HEK293 (cell line): ENCODE data around the gene MAPK11.

Experiments used
- CTCF ChIA-PET: fragments of 350-600 bp; formaldehyde crosslinking; extraction: SDS; loops from one replicate; lab custom pipeline; 2021; ENCODE audit warnings: antibody characterized with exemption; lab: Yijun Ruan, JAX
- POLR2A ChIA-PET: fragments of 300-600 bp; formaldehyde crosslinking; extraction: SDS; loops from one replicate; lab custom pipeline; 2020; ENCODE audit warnings: antibody characterized with exemption, inconsistent platforms; lab: Yijun Ruan, JAX
- H3K27ac ChIP-seq: fragments of 200-500 bp; sonication (Bioruptor generic); 2 replicates; pipeline ENCODE4 v1.5.1; 2014; ENCODE audit warnings: low read depth, low read length, control low read depth, inconsistent platforms; ENCODE audit errors: extremely low read depth
- H3K36me3 ChIP-seq, 2 experiments: fragments of 200-500 bp in 1 of 2; sonication (Bioruptor generic) in 1 of 2; 1 replicate in 1 of 2; 2 replicates in 1 of 2; pipeline ENCODE4 v1.5.1; 2014 to 2017; ENCODE audit warnings: inconsistent platforms in 2 of 2, low read length in 2 of 2; ENCODE audit not compliant: control insufficient read depth in 2 of 2, insufficient read depth in 1 of 2
- H3K4me1 ChIP-seq: fragments of 200-500 bp; sonication (Bioruptor generic); 2 replicates; pipeline ENCODE4 v1.5.1; 2014; ENCODE audit warnings: mild to moderate bottlenecking, low read length, inconsistent platforms; ENCODE audit not compliant: control insufficient read depth, insufficient read depth
- H3K4me3 ChIP-seq: 2 replicates; pipeline ENCODE4 v1.5.1; 2011; ENCODE audit warnings: low read depth, mild to moderate bottlenecking, control low read depth, low read length, moderate library complexity
- H3K9me3 ChIP-seq: fragments of 200-500 bp; sonication (Bioruptor generic); 2 replicates; pipeline ENCODE4 v1.5.1; 2014; ENCODE audit warnings: low read depth, low read length, inconsistent platforms; ENCODE audit not compliant: control insufficient read depth, insufficient read depth
- BCL6B ChIP-seq: fragments of 450-650 bp; formaldehyde crosslinking; IDR thresholded peaks from 2 replicates; pipeline ENCODE4 v1.5.1; 2017; ENCODE audit warnings: missing biosample characterization, missing genetic modification characterization
- FEZF1 ChIP-seq: fragments of 450-650 bp; formaldehyde crosslinking; IDR thresholded peaks from 2 replicates; pipeline ENCODE4 v1.5.1; 2016; ENCODE audit warnings: missing biosample characterization, missing genetic modification characterization
- KLF1 ChIP-seq: fragments of 450-650 bp; formaldehyde crosslinking; IDR thresholded peaks from 2 replicates; pipeline ENCODE4 v1.5.1; 2016; ENCODE audit warnings: missing biosample characterization, missing genetic modification characterization
- KLF9 ChIP-seq: fragments of 450-650 bp; formaldehyde crosslinking; IDR thresholded peaks from 2 replicates; pipeline ENCODE4 v1.5.1; 2016; ENCODE audit warnings: missing biosample characterization, missing genetic modification characterization, low read depth
- OVOL3 ChIP-seq: fragments of 450-650 bp; formaldehyde crosslinking; IDR thresholded peaks from 2 replicates; pipeline ENCODE4 v1.5.1; 2016; ENCODE audit warnings: missing biosample characterization, missing genetic modification characterization
- SP2 ChIP-seq: fragments of 450-650 bp; formaldehyde crosslinking; IDR thresholded peaks from 2 replicates; pipeline ENCODE4 v1.5.1; 2016; ENCODE audit warnings: missing biosample characterization, missing genetic modification characterization
- ZBTB17 ChIP-seq: fragments of 450-650 bp; formaldehyde crosslinking; IDR thresholded peaks from 2 replicates; pipeline ENCODE4 v1.5.1; 2016; ENCODE audit warnings: missing biosample characterization, missing genetic modification characterization
- ZBTB20 ChIP-seq: fragments of 450-650 bp; formaldehyde crosslinking; IDR thresholded peaks from 2 replicates; pipeline ENCODE4 v1.5.1; 2016; ENCODE audit warnings: missing biosample characterization, missing genetic modification characterization
- ZBTB49 ChIP-seq: fragments of 450-650 bp; formaldehyde crosslinking; IDR thresholded peaks from 2 replicates; pipeline ENCODE4 v1.5.1; 2016; ENCODE audit warnings: missing biosample characterization, missing genetic modification characterization, low read depth
- ZIC2 ChIP-seq: fragments of 450-650 bp; formaldehyde crosslinking; IDR thresholded peaks from 2 replicates; pipeline ENCODE4 v1.5.1; 2016; ENCODE audit warnings: missing biosample characterization, missing genetic modification characterization
- ZNF19 ChIP-seq: fragments of 450-650 bp; formaldehyde crosslinking; IDR thresholded peaks from 2 replicates; pipeline ENCODE4; 2016; ENCODE audit warnings: missing biosample characterization, missing genetic modification characterization, low read depth
- ZNF518A ChIP-seq: fragments of 450-650 bp; formaldehyde crosslinking; conservative IDR thresholded peaks from 2 replicates; pipeline ENCODE4 v1.5.1; 2016; ENCODE audit warnings: low read depth, missing biosample characterization, missing genetic modification characterization
- ZNF623 ChIP-seq: fragments of 450-650 bp; formaldehyde crosslinking; IDR thresholded peaks from 2 replicates; pipeline ENCODE4 v1.5.1; 2016; ENCODE audit warnings: missing biosample characterization, missing genetic modification characterization
- TF ChIP-seq, protein P1 (sequence below): fragments of 450-650 bp; formaldehyde crosslinking; IDR thresholded peaks from 2 replicates; pipeline ENCODE4 v1.5.1; 2017; ENCODE audit warnings: missing biosample characterization, missing genetic modification characterization
- TF ChIP-seq, protein P2 (sequence below): fragments of 450-650 bp; formaldehyde crosslinking; IDR thresholded peaks from 2 replicates; pipeline ENCODE4 v1.5.1; 2017; ENCODE audit warnings: missing biosample characterization, missing genetic modification characterization
- TF ChIP-seq, protein P3 (sequence below): fragments of 450-650 bp; formaldehyde crosslinking; IDR thresholded peaks from 2 replicates; pipeline ENCODE4 v1.5.1; 2016; ENCODE audit warnings: missing biosample characterization, missing genetic modification characterization

MAPK11 gene

DNA sequence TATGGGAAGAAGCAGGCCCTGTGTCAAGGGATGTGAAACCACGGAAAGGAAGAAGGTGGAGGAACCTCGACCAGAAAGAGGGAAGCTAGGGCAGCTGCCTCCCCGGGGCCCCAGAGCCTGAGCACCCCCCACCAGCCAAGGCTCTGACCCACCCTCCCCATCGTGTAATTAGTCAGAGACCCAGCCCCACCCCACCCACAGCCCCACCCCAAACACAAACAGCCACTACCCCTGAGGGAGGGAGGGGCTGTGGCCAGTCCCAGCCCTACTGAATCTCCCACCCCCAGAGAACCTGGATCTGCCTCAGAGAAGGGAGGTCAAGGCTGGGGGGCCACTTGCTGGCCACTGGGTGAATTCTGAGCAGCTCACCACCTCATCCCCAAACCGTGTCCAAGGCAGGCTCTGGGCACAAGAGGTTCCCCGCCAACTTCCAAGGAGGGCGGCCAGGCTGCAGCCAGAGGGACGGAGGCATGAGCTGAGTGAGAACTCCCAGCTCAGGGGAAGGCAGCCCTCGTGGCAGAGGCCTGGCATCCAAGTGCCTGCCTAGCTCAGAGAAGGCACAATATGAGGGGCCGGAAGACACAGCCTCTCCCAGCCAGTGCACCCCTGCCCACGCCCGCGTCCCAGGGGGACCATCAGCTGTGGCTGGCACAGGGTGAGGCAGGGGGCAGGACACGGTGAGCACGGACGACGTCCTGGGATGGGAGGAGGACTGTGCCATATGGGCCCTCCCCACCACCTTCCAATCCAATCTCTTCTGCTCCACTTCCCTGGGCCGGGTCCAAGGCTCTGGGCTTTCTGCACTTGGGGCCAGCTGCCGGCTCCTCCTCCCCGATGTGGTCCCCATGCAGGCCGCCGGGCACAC is 34.6 kb upstream of the MAPK11 start:
- peak; percentile 42; the same call in 1 of the 2 replicates for TF ChIP-seq SP2 (tag by site-specific recombination)
- no peak for TF ChIP-seq FEZF1 (tag by site-specific recombination)
- TF ChIP-seq ZBTB20 (tag by site-specific recombination), result peak; percentile 13; the same call in 1 of the 2 replicates
- TF ChIP-seq ZNF623 (tag by site-specific recombination), result no peak
- TF ChIP-seq, protein P1, sequence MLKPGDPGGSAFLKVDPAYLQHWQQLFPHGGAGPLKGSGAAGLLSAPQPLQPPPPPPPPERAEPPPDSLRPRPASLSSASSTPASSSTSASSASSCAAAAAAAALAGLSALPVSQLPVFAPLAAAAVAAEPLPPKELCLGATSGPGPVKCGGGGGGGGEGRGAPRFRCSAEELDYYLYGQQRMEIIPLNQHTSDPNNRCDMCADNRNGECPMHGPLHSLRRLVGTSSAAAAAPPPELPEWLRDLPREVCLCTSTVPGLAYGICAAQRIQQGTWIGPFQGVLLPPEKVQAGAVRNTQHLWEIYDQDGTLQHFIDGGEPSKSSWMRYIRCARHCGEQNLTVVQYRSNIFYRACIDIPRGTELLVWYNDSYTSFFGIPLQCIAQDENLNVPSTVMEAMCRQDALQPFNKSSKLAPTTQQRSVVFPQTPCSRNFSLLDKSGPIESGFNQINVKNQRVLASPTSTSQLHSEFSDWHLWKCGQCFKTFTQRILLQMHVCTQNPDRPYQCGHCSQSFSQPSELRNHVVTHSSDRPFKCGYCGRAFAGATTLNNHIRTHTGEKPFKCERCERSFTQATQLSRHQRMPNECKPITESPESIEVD (tag by site-specific recombination), result no peak
- TF ChIP-seq KLF9, result no peak
- TF ChIP-seq ZNF518A (tag by site-specific recombination), result no peak
- TF ChIP-seq KLF1 (tag by site-specific recombination), result peak; percentile 95
- no peak for TF ChIP-seq ZBTB49 (tag by site-specific recombination)
- TF ChIP-seq, protein P2, sequence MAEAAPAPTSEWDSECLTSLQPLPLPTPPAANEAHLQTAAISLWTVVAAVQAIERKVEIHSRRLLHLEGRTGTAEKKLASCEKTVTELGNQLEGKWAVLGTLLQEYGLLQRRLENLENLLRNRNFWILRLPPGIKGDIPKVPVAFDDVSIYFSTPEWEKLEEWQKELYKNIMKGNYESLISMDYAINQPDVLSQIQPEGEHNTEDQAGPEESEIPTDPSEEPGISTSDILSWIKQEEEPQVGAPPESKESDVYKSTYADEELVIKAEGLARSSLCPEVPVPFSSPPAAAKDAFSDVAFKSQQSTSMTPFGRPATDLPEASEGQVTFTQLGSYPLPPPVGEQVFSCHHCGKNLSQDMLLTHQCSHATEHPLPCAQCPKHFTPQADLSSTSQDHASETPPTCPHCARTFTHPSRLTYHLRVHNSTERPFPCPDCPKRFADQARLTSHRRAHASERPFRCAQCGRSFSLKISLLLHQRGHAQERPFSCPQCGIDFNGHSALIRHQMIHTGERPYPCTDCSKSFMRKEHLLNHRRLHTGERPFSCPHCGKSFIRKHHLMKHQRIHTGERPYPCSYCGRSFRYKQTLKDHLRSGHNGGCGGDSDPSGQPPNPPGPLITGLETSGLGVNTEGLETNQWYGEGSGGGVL (tag by site-specific recombination), result peak; percentile 69
- TF ChIP-seq ZNF19 (tag by site-specific recombination), result no peak
- no peak for TF ChIP-seq BCL6B
- TF ChIP-seq ZBTB17 (tag by site-specific recombination), result no peak
- TF ChIP-seq ZIC2 (tag by site-specific recombination), result no peak
- TF ChIP-seq, protein P3, sequence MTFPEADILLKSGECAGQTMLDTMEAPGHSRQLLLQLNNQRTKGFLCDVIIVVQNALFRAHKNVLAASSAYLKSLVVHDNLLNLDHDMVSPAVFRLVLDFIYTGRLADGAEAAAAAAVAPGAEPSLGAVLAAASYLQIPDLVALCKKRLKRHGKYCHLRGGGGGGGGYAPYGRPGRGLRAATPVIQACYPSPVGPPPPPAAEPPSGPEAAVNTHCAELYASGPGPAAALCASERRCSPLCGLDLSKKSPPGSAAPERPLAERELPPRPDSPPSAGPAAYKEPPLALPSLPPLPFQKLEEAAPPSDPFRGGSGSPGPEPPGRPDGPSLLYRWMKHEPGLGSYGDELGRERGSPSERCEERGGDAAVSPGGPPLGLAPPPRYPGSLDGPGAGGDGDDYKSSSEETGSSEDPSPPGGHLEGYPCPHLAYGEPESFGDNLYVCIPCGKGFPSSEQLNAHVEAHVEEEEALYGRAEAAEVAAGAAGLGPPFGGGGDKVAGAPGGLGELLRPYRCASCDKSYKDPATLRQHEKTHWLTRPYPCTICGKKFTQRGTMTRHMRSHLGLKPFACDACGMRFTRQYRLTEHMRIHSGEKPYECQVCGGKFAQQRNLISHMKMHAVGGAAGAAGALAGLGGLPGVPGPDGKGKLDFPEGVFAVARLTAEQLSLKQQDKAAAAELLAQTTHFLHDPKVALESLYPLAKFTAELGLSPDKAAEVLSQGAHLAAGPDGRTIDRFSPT, result peak; percentile 75
- TF ChIP-seq OVOL3 (tag by site-specific recombination), result no peak
- Histone ChIP-seq H3K27ac (peak overlapping the region; percentile 98), H3K4me1 (peaks cover 21% of the 10 kb centered on the region), H3K9me3 (no peaks in the 10 kb centered on the region), H3K36me3 (peaks cover 0 to 40% of the 10 kb centered on the region in 2 experiments; a peak in 1 of 3 replicates), H3K4me3 (peak overlapping the region; percentile 89)
- POLR2A ChIA-PET, result interaction anchor here (0.6 to 4.7 kb wide), 4 partner anchors 11 to 203 kb away, joined by 3 to 37 read pairs (median 5); partner anchors contain the start of gene NCAPH2
- CTCF ChIA-PET, result interaction anchor here (1.1 to 2.5 kb wide), 9 partner anchors 8 to 54 kb away, joined by 3 to 18 read pairs (median 5); partner anchors contain the start of genes DENND6B and HDAC10
